SK-N-SH (cell line): Measurements from ENCODE around the gene ASH1L. TPM values are rescaled to one million over a fixed set of nuclear protein-coding genes. Genes with fewer than 3 reads are reported as not detected.

Experiments used
- CTCF ChIA-PET: fragments of 300-600, 350-600 bp; formaldehyde crosslinking; extraction: SDS; loops from one replicate; lab custom pipeline; 2021; lab: Yijun Ruan, JAX
- POLR2A ChIA-PET: fragments of 350-600 bp; sonication (Branson Sonifier 250); formaldehyde crosslinking; extraction: SDS; loops from one replicate; lab custom pipeline; 2020; ENCODE audit warnings: antibody characterized with exemption, inconsistent platforms; lab: Yijun Ruan, JAX
- DNase-seq: peaks from one replicate; pipeline ENCODE4 v3.0.0; 2012
- H2AFZ ChIP-seq: fragments of 200-600 bp; sonication (generic); 2 replicates; pipeline ENCODE4 v1.8.1; 2016; ENCODE audit warnings: antibody characterized with exemption, mild to moderate bottlenecking, low read depth
- H3F3A ChIP-seq: fragments of 200-600 bp; sonication (generic); replicated peaks from 2 replicates; pipeline ENCODE3; 2016; ENCODE audit warnings: antibody characterized with exemption, mild to moderate bottlenecking; ENCODE audit not compliant: insufficient read depth
- H3K27ac ChIP-seq, 2 experiments: fragments of 200-500 bp in 1 of 2; fragments of 200-600 bp in 1 of 2; sonication (Bioruptor generic) in 1 of 2; sonication (generic), shearing (Covaris generic) in 1 of 2; 2 replicates each; pipeline versions ENCODE4 v1.5.1 to v1.6.1; 2014 to 2016; ENCODE audit warnings: low read depth in 2 of 2, inconsistent platforms in 1 of 2, low read length in 1 of 2, mild to moderate bottlenecking in 1 of 2, mixed read lengths in 1 of 2
- H3K27me3 ChIP-seq: fragments of 200-600 bp; sonication (generic), shearing (Covaris generic); 2 replicates; pipeline ENCODE4 v1.6.1; 2016; ENCODE audit warnings: mixed run types; ENCODE audit not compliant: insufficient read depth
- H3K36me3 ChIP-seq, 2 experiments: fragments of 200-500 bp in 1 of 2; fragments of 200-600 bp in 1 of 2; sonication (Bioruptor generic) in 1 of 2; sonication (generic) in 1 of 2; replicated peaks in 1 of 2; 2 replicates each; pipeline versions ENCODE3 to v1.5.1; 2014 to 2016; ENCODE audit warnings: low read length in 1 of 2, mild to moderate bottlenecking in 1 of 2; ENCODE audit not compliant: insufficient read depth in 2 of 2, control insufficient read depth in 1 of 2
- H3K4me1 ChIP-seq, 2 experiments: fragments of 200-500 bp in 1 of 2; fragments of 200-600 bp in 1 of 2; sonication (Bioruptor generic) in 1 of 2; sonication (generic), shearing (Covaris generic) in 1 of 2; 2 replicates each; pipeline versions ENCODE4 v1.5.1 to v1.6.1; 2014 to 2016; ENCODE audit warnings: low read depth in 1 of 2, low read length in 1 of 2, mixed run types in 1 of 2; ENCODE audit not compliant: insufficient read depth in 2 of 2, control insufficient read depth in 1 of 2
- H3K4me2 ChIP-seq: fragments of 200-600 bp; sonication (generic), shearing (Covaris generic); 2 replicates; pipeline ENCODE4 v1.6.1; 2017; ENCODE audit warnings: mixed run types
- H3K4me3 ChIP-seq, 2 experiments: fragments of 200-500 bp in 1 of 2; fragments of 200-600 bp in 1 of 2; sonication (Bioruptor generic) in 1 of 2; sonication (generic), shearing (Covaris generic) in 1 of 2; 2 replicates each; pipeline versions ENCODE4 v1.5.1 to v1.8.1; 2014 to 2016; ENCODE audit warnings: low read depth in 2 of 2, inconsistent platforms in 1 of 2, low read length in 1 of 2, mild to moderate bottlenecking in 1 of 2, mixed read lengths in 1 of 2, moderate library complexity in 1 of 2
- H3K79me2 ChIP-seq: fragments of 200-600 bp; sonication (generic); 2 replicates; pipeline ENCODE4 v1.8.1; 2017; ENCODE audit warnings: mild to moderate bottlenecking; ENCODE audit not compliant: insufficient read depth
- H3K9ac ChIP-seq: fragments of 200-600 bp; sonication (generic); 2 replicates; pipeline ENCODE4 v1.6.1; 2017; ENCODE audit warnings: mixed run types
- H3K9me2 ChIP-seq: fragments of 200-600 bp; sonication (generic); 2 replicates; pipeline ENCODE4 v1.6.1; 2017; ENCODE audit warnings: mixed run types
- H3K9me3 ChIP-seq: fragments of 200-600 bp; sonication (generic); 2 replicates; pipeline ENCODE4 v1.6.1; 2017; ENCODE audit warnings: mixed run types, mild to moderate bottlenecking, moderate library complexity
- H4K20me1 ChIP-seq: fragments of 200-600 bp; sonication (generic); 2 replicates; pipeline ENCODE4 v1.6.1; 2017; ENCODE audit warnings: mild to moderate bottlenecking, mixed run types; ENCODE audit not compliant: insufficient read depth
- EZH2phosphoT487 ChIP-seq: fragments of 200-600 bp; sonication (generic); IDR thresholded peaks from 2 replicates; pipeline ENCODE4 v1.6.1; 2017; ENCODE audit warnings: low read depth, mixed run types, mild to moderate bottlenecking, antibody characterized with exemption, moderate library complexity, borderline replicate concordance
- FOSL2 ChIP-seq: IDR thresholded peaks from 2 replicates; pipeline ENCODE4 v1.4.0; 2012; ENCODE audit warnings: low read depth, mild to moderate bottlenecking, moderate library complexity, borderline replicate concordance
- FOXJ3 ChIP-seq: sonication (generic); formaldehyde crosslinking; IDR thresholded peaks from 2 replicates; pipeline ENCODE4 v1.5.1; 2020; ENCODE audit warnings: mild to moderate bottlenecking, missing genetic modification reagents
- GABPA ChIP-seq: IDR thresholded peaks from 2 replicates; pipeline ENCODE4 v1.4.0; 2012; ENCODE audit warnings: low read depth, mild to moderate bottlenecking
- JUND ChIP-seq: IDR thresholded peaks from 2 replicates; pipeline ENCODE4 v1.4.0; 2012
- MEF2A ChIP-seq: IDR thresholded peaks from 2 replicates; pipeline ENCODE4 v1.4.0; 2012; ENCODE audit warnings: low read depth, borderline replicate concordance
- RAD21 ChIP-seq: IDR thresholded peaks from 2 replicates; pipeline ENCODE4 v1.6.1; 2012; ENCODE audit warnings: mild to moderate bottlenecking, low read length
- RFX5 ChIP-seq: IDR thresholded peaks from 2 replicates; pipeline ENCODE4 v1.6.1; 2012; ENCODE audit warnings: mild to moderate bottlenecking, improper control_type of control experiment, low read length
- RXRA ChIP-seq: IDR thresholded peaks from 2 replicates; pipeline ENCODE4 v1.4.0; 2012; ENCODE audit warnings: low read depth, mild to moderate bottlenecking, borderline replicate concordance
- TAF1 ChIP-seq: IDR thresholded peaks from 2 replicates; pipeline ENCODE4 v1.6.1; 2012; ENCODE audit warnings: low read depth, mild to moderate bottlenecking, low read length, moderate library complexity, borderline replicate concordance
- YY1 ChIP-seq: IDR thresholded peaks from 2 replicates; pipeline ENCODE4 v1.4.0; 2012; ENCODE audit warnings: low read depth, mild to moderate bottlenecking
- WGBS: methylation state at CpG from one replicate; pipeline ENCODE4 v1.1.6; 2017; ENCODE audit warnings: low lambda C conversion rate; 5-methylcytosine and 5-hydroxymethylcytosine counted together
- polyA plus RNA-seq, 3 experiments: library from polyadenylated mRNA; depleted of rRNA; stranded (reverse); fragments of >200 nt; gene quantifications; 2 replicates each; pipeline ENCODE4 v1.2.3, GENCODE V29; 2012
- TF ChIP-seq, protein P1 (sequence below): fragments of 150-350 bp; IDR thresholded peaks from 2 replicates; pipeline ENCODE4 v1.6.1; 2016; ENCODE audit warnings: mild to moderate bottlenecking, low read depth, low read length
- TF ChIP-seq, protein P2 (sequence below): fragments of 200-600 bp; sonication (generic); IDR thresholded peaks from 2 replicates; pipeline ENCODE4 v1.6.1; 2017; ENCODE audit warnings: antibody characterized with exemption, mild to moderate bottlenecking, moderate library complexity
- TF ChIP-seq, protein P3 (sequence below): IDR thresholded peaks from 2 replicates; pipeline ENCODE4 v1.4.0; 2012; ENCODE audit warnings: low read depth

ASH1L gene
- polyA plus RNA-seq, 1 of the 3 experiments (the other 2 are of a cell fraction), result 13.4 TPM

DNA sequence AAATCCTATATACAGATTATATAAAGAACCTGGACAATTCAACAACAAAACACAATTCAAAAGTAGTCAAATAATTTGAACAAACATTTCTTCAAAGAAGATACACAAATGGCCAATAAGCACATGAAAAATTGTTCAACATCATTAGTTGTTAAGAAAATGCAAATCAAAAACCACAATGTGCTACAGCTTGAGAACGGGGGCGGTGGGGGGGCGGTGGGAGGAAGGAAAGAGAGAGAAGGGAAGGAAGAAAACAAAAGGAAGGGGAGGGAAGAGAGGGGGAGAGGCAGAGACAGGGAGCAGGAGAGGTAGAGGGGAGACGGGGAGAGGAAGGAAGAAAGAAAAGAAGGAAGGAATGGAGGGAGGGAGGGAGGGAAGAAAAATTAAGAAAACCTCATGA, 44.1 kb downstream of the ASH1L start (continued):
- TF ChIP-seq, protein P1, sequence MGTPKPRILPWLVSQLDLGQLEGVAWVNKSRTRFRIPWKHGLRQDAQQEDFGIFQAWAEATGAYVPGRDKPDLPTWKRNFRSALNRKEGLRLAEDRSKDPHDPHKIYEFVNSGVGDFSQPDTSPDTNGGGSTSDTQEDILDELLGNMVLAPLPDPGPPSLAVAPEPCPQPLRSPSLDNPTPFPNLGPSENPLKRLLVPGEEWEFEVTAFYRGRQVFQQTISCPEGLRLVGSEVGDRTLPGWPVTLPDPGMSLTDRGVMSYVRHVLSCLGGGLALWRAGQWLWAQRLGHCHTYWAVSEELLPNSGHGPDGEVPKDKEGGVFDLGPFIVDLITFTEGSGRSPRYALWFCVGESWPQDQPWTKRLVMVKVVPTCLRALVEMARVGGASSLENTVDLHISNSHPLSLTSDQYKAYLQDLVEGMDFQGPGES, result no peak
- TF ChIP-seq RXRA, result no peak

DNA sequence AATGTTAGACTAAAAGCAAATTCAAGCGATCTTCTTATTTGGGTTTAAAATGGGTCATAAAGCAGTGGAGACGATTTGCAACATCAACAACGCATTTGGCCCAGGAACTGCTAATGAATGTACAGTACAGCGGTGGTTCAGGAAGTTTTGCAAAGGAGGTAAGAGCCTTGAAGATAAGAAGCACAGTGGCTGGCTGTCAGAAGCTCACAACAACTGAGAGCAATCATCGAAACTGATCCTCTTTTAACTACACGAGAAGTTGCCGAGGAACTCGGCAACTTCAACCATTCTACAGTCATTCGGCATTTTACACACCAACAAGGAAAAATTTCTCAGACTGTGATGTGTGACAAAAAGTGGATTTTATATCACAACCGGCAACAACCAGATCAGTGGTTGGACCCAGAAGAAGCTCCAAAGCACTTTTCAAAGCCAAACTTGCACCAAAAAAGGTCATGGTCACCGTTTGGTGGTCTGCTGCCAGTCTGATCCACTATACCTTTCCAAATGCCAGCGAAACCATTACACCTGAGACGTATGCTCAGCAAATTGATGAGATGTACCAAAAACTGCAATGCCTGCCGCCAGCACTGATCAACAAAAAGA, 47.9 kb downstream of the ASH1L start:
- H4K20me1 ChIP-seq, result peaks cover 22% of the 10 kb centered on the region
- H3K4me1 ChIP-seq, result no peaks in the 10 kb centered on the region; a peak in 1 of 4 replicates
- TF ChIP-seq GABPA, result no peak
- TF ChIP-seq MEF2A, result no peak
- no peak for TF ChIP-seq RFX5
- no peak for TF ChIP-seq YY1
- TF ChIP-seq FOSL2, result no peak
- TF ChIP-seq TAF1, result no peak
- TF ChIP-seq, protein P2, sequence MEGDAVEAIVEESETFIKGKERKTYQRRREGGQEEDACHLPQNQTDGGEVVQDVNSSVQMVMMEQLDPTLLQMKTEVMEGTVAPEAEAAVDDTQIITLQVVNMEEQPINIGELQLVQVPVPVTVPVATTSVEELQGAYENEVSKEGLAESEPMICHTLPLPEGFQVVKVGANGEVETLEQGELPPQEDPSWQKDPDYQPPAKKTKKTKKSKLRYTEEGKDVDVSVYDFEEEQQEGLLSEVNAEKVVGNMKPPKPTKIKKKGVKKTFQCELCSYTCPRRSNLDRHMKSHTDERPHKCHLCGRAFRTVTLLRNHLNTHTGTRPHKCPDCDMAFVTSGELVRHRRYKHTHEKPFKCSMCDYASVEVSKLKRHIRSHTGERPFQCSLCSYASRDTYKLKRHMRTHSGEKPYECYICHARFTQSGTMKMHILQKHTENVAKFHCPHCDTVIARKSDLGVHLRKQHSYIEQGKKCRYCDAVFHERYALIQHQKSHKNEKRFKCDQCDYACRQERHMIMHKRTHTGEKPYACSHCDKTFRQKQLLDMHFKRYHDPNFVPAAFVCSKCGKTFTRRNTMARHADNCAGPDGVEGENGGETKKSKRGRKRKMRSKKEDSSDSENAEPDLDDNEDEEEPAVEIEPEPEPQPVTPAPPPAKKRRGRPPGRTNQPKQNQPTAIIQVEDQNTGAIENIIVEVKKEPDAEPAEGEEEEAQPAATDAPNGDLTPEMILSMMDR, result no peak
- TF ChIP-seq, protein P3, sequence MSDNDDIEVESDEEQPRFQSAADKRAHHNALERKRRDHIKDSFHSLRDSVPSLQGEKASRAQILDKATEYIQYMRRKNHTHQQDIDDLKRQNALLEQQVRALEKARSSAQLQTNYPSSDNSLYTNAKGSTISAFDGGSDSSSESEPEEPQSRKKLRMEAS, result no peak
- TF ChIP-seq FOXJ3 (CRISPR knock-in tag), result no peak
- TF ChIP-seq JUND, result no peak
- no peak for TF ChIP-seq EZH2phosphoT487
- TF ChIP-seq RAD21, result no peak
- no peak overlapping the region for H3K27ac ChIP-seq
- peaks cover 0 to 14% of the 10 kb centered on the region in 2 experiments for H3K36me3 ChIP-seq
- WGBS, result 97% methylated on average over 14 of the region's 14 CpGs
- H3F3A ChIP-seq, result peaks cover 9% of the 10 kb centered on the region
- no peaks in the 10 kb centered on the region for H3K9me2 ChIP-seq
- POLR2A ChIA-PET, result no interaction called here
- no peak overlapping the region for H2AFZ ChIP-seq
- H3K27me3 ChIP-seq, result no peaks in the 10 kb centered on the region
- DNase-seq, result no peak
- no peak overlapping the region for H3K4me3 ChIP-seq
- no peaks in the 10 kb centered on the region for H3K9me3 ChIP-seq
- H3K4me2 ChIP-seq, result no peak overlapping the region
- no peak overlapping the region for H3K9ac ChIP-seq
- H3K79me2 ChIP-seq, result peaks cover 95% of the 10 kb centered on the region
- CTCF ChIA-PET, result interaction anchor here (1.4 to 2.2 kb wide), 2 partner anchors 10 kb away, joined by 3 to 8 read pairs; no protein-coding TSS in a partner anchor
